Measurements from ENCODE around the gene TAAR9.
A peak's percentile ranks its signal among the peaks of the same experiment; 100 is the strongest.

Gene TAAR9

DNA sequence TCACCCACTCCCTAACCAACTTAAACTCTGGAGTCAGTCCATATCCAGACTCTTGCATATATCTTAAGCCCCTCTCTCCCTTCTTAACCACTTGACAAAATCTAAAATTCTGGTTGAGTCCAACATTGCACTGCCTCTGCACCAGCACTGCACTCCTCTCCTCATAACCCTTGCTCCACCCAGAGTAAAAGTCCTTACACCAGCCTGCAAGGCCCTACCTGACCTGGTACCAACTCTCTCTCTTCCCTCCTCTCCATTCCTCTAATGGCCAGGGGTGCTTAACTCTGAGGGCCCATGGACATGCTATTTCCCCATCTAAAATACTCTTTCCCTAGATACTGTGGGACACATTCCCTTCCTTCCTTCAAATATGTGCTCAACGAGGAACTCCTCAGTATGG is 46.2 kb upstream of the TAAR9 start:
- Mint-ChIP-seq H3K27me3 (ENCODE audit: low read depth) (no peaks in the 10 kb centered on the region), H3K4me3 (no peak overlapping the region), H3K4me1 (peaks cover 12% of the 10 kb centered on the region), H3K36me3 (ENCODE audit: low read depth) (peaks cover 50% of the 10 kb centered on the region), H3K9me3 (no peaks in the 10 kb centered on the region), H3K27ac (no peak overlapping the region)
- TF ChIP-seq, protein P1, sequence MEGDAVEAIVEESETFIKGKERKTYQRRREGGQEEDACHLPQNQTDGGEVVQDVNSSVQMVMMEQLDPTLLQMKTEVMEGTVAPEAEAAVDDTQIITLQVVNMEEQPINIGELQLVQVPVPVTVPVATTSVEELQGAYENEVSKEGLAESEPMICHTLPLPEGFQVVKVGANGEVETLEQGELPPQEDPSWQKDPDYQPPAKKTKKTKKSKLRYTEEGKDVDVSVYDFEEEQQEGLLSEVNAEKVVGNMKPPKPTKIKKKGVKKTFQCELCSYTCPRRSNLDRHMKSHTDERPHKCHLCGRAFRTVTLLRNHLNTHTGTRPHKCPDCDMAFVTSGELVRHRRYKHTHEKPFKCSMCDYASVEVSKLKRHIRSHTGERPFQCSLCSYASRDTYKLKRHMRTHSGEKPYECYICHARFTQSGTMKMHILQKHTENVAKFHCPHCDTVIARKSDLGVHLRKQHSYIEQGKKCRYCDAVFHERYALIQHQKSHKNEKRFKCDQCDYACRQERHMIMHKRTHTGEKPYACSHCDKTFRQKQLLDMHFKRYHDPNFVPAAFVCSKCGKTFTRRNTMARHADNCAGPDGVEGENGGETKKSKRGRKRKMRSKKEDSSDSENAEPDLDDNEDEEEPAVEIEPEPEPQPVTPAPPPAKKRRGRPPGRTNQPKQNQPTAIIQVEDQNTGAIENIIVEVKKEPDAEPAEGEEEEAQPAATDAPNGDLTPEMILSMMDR (IDR thresholded peaks at IDR 0.05; ENCODE audit: unreplicated experiment in 3 of 3): no peak

GRCh38 chr6:132494954-132495353 is 43.1 kb upstream of the TAAR9 start:
- Mint-ChIP-seq H3K9me3 (no peaks in the 10 kb centered on the region), H3K27ac (peak overlapping the region in 1 of 3 experiments; percentile 75), H3K27me3 (ENCODE audit: low read depth) (no peaks in the 10 kb centered on the region), H3K4me3 (no peak overlapping the region), H3K4me1 (peaks cover 12% of the 10 kb centered on the region), H3K36me3 (ENCODE audit: low read depth) (peaks cover 52% of the 10 kb centered on the region)
- TF ChIP-seq, protein P1 (IDR thresholded peaks at IDR 0.05; ENCODE audit: unreplicated experiment in 3 of 3): no peak

DNA sequence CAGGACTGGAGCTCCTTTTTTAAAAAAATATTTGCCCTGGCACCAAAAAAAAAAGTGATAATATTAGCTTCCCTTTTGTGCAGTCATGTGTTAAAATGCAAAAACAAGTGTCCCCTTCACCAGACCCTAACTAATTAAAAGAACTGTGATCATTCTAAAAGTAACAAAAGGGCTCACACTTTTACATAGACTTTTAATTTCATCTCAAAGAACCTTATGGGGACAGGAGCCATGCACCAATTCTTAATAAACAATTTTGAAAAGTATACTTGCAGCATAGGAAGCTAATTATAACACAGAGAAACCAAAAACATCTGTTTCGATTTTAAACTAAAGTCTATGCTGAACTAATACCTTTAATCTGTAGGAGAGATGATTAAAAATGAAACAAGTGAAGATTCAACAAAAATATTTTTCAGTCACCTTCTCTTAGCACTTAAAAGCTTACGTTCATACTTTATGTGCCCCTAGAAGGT is 42.4 kb upstream of the TAAR9 start:
- peaks cover 57% of the 10 kb centered on the region for H3K36me3 Mint-ChIP-seq (ENCODE audit: low read depth)
- no peak overlapping the region for H3K4me3 Mint-ChIP-seq
- H3K9me3 Mint-ChIP-seq: no peaks in the 10 kb centered on the region
- no peaks in the 10 kb centered on the region for H3K27me3 Mint-ChIP-seq (ENCODE audit: low read depth)
- H3K27ac Mint-ChIP-seq: peak overlapping the region in 2 of 3 experiments; percentile 29 to 75
- peaks cover 12% of the 10 kb centered on the region for H3K4me1 Mint-ChIP-seq
- TF ChIP-seq, protein P1 (IDR thresholded peaks at IDR 0.05; ENCODE audit: unreplicated experiment in 3 of 3): no peak

DNA sequence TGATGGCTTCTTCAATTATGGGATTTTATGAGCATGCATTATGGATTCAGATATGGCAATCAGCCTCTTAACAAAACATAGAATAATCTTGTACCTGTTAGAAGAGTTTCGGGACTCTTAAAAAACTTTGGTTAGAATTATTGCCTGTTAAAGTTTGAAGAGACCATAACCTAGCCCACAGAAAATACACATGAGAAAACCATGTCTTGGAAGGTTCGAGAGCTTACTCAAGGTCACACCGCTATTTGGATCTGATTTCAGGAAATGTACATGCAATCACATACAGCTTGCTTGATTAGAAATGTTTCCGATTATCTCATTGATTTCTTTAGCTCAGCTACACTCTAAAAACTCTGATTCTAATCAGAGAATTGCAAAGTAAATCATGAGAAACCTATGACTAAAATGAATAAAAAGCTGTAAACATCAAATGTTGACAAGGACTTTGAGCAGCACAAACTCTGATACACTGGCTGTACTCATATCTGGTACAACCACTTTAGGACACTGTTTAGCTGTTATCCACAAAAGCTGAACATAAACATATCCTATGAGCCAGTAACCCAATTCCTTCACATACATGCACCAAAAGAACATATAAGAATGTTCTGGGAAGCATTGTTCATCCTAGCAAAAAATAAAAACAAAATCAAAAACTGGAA is 41.4 kb upstream of the TAAR9 start:
- TF ChIP-seq, protein P1 (IDR thresholded peaks at IDR 0.05; ENCODE audit: unreplicated experiment in 3 of 3): no peak
- H3K27ac Mint-ChIP-seq: peak overlapping the region in 1 of 3 experiments; percentile 32
- H3K36me3 Mint-ChIP-seq (ENCODE audit: low read depth): peaks cover 65% of the 10 kb centered on the region
- no peaks in the 10 kb centered on the region for H3K27me3 Mint-ChIP-seq (ENCODE audit: low read depth)
- no peak overlapping the region for H3K4me3 Mint-ChIP-seq
- H3K9me3 Mint-ChIP-seq: no peaks in the 10 kb centered on the region
- peaks cover 12% of the 10 kb centered on the region for H3K4me1 Mint-ChIP-seq

- Mint-ChIP-seq H3K36me3 (ENCODE audit: low read depth) (peaks cover 73% of the 10 kb centered on the region), H3K9me3 (no peaks in the 10 kb centered on the region), H3K4me1 (peaks cover 12% of the 10 kb centered on the region), H3K4me3 (no peak overlapping the region), H3K27ac (no peak overlapping the region), H3K27me3 (ENCODE audit: low read depth) (no peaks in the 10 kb centered on the region)
- TF ChIP-seq, protein P1 (IDR thresholded peaks at IDR 0.05; ENCODE audit: unreplicated experiment in 3 of 3): no peak
These were observed 39.4 kb upstream of the TAAR9 start for GRCh38 chr6:132498638-132499037.

DNA sequence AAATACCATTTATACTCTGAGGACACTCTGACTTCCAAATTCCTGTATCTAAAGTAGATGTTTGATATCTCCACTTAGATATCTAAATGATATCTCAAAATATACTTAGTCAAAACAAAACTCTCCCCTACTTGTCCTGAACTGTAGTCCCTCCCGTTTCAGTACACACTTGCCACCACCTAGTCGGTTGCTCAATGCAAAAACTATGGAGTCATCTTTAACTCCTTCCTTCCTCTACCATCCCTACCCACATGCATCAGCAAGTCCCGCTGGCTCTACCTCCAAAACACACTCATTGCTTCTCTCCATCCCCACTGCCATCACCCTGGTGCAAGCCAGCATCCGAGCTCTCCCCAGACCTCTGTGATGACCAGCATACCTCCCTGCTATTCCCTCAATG is 38.3 kb upstream of the TAAR9 start:
- Mint-ChIP-seq H3K9me3 (no peaks in the 10 kb centered on the region), H3K27me3 (ENCODE audit: low read depth) (no peaks in the 10 kb centered on the region), H3K4me1 (peaks cover 12% of the 10 kb centered on the region), H3K36me3 (ENCODE audit: low read depth) (peaks cover 62% of the 10 kb centered on the region), H3K27ac (no peak overlapping the region), H3K4me3 (no peak overlapping the region)
- TF ChIP-seq, protein P1 (IDR thresholded peaks at IDR 0.05; ENCODE audit: unreplicated experiment in 3 of 3): no peak
